BLaER1 treated with 17β-estradiol and CSF1 and Interleukin-3, amounts not matched to agents 10 nM and 100 nM (cell line): ENCODE results near the gene PLPP4.

ENCODE experiments used
- H3K27ac ChIP-seq, 11 experiments: shearing (Covaris generic); formaldehyde crosslinking; 2 replicates each; pipeline ENCODE4 v1.8.1; 2022
- H3K27me3 ChIP-seq, 11 experiments: shearing (Covaris generic); formaldehyde crosslinking; 2 replicates each; pipeline ENCODE4 v1.8.1; 2022
- H3K36me3 ChIP-seq, 11 experiments: shearing (Covaris generic); formaldehyde crosslinking; 2 replicates each; pipeline ENCODE4 v1.8.1; 2022
- H3K4me1 ChIP-seq, 10 experiments: shearing (Covaris generic); formaldehyde crosslinking; 2 replicates each; pipeline ENCODE4 v1.8.1; 2022
- H3K4me2 ChIP-seq, 11 experiments: shearing (Covaris generic); formaldehyde crosslinking; 2 replicates each; pipeline ENCODE4 v1.8.1; 2022
- H3K4me3 ChIP-seq, 10 experiments: shearing (Covaris generic); formaldehyde crosslinking; 2 replicates each; pipeline ENCODE4 v1.8.1; 2022
- H3K9ac ChIP-seq, 11 experiments: shearing (Covaris generic); formaldehyde crosslinking; 2 replicates each; pipeline ENCODE4 v1.8.1; 2022
- H3K9me3 ChIP-seq, 11 experiments: shearing (Covaris generic); formaldehyde crosslinking; replicated peaks in 1 of 11; 2 replicates each; pipeline ENCODE4 v1.8.1; 2022
- H4K20me1 ChIP-seq, 11 experiments: shearing (Covaris generic); formaldehyde crosslinking; 2 replicates each; pipeline ENCODE4 v1.8.1; 2022
- Cebpa-rat ChIP-seq, 11 experiments: shearing (Covaris generic); IDR thresholded peaks; 2 replicates each; pipeline ENCODE4 v1.8.1; 2022

PLPP4 gene

DNA sequence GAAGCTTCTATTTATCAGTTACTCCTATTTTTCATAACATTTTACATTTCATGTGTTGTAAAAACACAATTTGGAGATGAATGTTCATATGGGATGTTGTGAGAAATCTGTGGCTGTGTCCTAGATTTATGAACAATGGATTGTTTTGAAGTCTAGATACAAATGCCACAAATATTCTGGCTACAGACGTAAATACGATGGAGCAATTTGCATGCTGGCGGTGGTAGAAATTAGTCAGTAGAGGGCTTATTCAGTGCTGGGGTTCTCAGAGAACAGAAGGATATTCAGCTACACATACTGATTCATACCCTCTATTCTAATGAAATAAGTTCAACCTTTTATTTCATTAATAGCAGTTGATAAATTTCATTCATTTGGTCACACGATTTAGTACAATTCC, 48.8 kb downstream of the PLPP4 start:
- H4K20me1 ChIP-seq, result no peaks in the 10 kb centered on the region
- no peak for TF ChIP-seq Cebpa-rat (IDR thresholded peaks at IDR 0.05)
- no peak overlapping the region for H3K9ac ChIP-seq
- no peak overlapping the region for H3K4me3 ChIP-seq
- no peak overlapping the region for H3K27ac ChIP-seq
- no peaks in the 10 kb centered on the region for H3K27me3 ChIP-seq
- H3K4me1 ChIP-seq, result peaks cover 4 to 37% (median 17%) of the 10 kb centered on the region in 10 experiments; a peak in 15 of 20 replicates
- no peaks in the 10 kb centered on the region for H3K36me3 ChIP-seq
- no peak overlapping the region for H3K4me2 ChIP-seq
- H3K9me3 ChIP-seq, result peaks cover 0 to 15% (median 0%) of the 10 kb centered on the region in 11 experiments; a peak in 2 of 22 replicates

DNA sequence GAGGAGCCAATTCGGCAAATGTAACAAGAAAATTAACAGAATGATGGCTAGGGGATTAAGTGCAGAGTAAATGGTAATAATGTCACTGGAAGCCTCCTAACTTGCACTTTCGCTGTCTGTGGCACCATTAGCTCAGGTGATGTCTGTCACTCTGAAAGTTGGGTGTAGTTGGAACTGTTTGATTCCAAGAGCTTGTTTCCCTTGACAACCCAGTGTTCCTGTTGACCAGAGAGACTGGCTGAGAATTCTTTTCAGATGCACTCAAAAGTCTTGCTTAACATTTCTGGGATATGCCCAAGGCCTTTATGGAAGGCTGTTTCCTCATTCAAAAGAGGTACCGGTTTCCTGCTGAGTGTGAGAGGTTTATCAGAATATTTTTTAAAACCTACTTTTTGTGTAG, 49.6 kb downstream of the PLPP4 start:
- no peaks in the 10 kb centered on the region for H3K36me3 ChIP-seq
- H4K20me1 ChIP-seq, result no peaks in the 10 kb centered on the region
- no peak for TF ChIP-seq Cebpa-rat (IDR thresholded peaks at IDR 0.05)
- H3K4me3 ChIP-seq, result no peak overlapping the region
- no peak overlapping the region for H3K27ac ChIP-seq
- H3K4me2 ChIP-seq, result no peak overlapping the region; a peak in 1 of 22 replicates
- H3K4me1 ChIP-seq, result peaks cover 4 to 37% (median 17%) of the 10 kb centered on the region in 10 experiments; a peak in 15 of 20 replicates
- H3K27me3 ChIP-seq, result no peaks in the 10 kb centered on the region
- H3K9ac ChIP-seq, result no peak overlapping the region
- peaks cover 0 to 15% (median 0%) of the 10 kb centered on the region in 11 experiments; a peak in 2 of 22 replicates for H3K9me3 ChIP-seq

DNA sequence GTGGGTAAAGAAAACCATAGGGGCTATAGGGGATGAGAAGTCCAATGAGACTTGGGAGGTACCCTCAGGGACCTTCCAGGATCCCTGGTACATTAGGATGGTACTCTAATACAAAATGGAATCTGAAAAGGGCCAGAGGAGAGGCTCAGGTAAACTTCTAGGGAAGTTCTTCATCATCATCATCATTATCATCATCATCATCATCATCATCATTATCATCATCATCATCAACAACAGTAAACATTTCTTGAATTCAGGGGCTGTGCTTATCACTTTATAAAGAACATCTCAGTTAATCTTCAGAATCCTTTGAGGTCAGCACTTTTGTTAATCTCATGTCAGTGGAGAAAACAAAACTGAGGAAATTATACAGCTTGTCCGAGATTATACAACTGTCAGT, 50.1 kb downstream of the PLPP4 start:
- peaks cover 0 to 15% (median 0%) of the 10 kb centered on the region in 11 experiments; a peak in 2 of 22 replicates for H3K9me3 ChIP-seq
- H3K4me1 ChIP-seq, result peaks cover 4 to 37% (median 17%) of the 10 kb centered on the region in 10 experiments; a peak in 15 of 20 replicates
- H3K4me2 ChIP-seq, result peak overlapping the region in 1 of 11 experiments; percentile 72; a peak in 1 of 22 replicates
- no peak overlapping the region for H3K27ac ChIP-seq
- no peaks in the 10 kb centered on the region for H3K36me3 ChIP-seq
- TF ChIP-seq Cebpa-rat (IDR thresholded peaks at IDR 0.05), result no peak
- no peak overlapping the region for H3K9ac ChIP-seq
- H4K20me1 ChIP-seq, result no peaks in the 10 kb centered on the region
- no peaks in the 10 kb centered on the region for H3K27me3 ChIP-seq
- no peak overlapping the region for H3K4me3 ChIP-seq

DNA sequence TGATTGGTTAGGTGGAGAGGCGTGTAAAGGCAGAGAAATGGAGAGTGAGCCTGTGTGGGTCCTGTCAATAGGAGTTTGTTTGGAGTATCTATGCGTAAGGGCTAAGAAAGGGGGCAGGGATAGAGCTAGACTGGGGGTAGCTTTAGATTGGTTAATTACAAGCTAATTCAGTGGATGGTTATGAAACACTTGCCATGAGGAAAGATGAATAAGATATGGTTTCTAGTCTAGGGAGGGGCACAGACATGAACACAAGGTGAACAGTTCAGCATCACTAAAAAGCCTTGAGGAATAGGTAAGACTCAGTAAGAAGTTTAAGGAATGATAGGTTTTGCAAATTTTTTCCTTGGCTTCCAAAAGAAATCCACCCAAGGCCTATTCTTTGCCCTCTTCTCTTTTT, 50.6 kb downstream of the PLPP4 start:
- Histone ChIP-seq H3K27me3 (no peaks in the 10 kb centered on the region), H3K36me3 (no peaks in the 10 kb centered on the region), H3K4me1 (peaks cover 4 to 37% (median 17%) of the 10 kb centered on the region in 10 experiments; a peak in 15 of 20 replicates), H3K9ac (no peak overlapping the region), H3K27ac (no peak overlapping the region), H3K4me2 (peak overlapping the region in 2 of 11 experiments; percentile 54 to 72; a peak in 2 of 22 replicates), H3K4me3 (no peak overlapping the region), H4K20me1 (no peaks in the 10 kb centered on the region), H3K9me3 (peaks cover 0 to 14% (median 0%) of the 10 kb centered on the region in 11 experiments; a peak in 2 of 22 replicates)
- no peak for TF ChIP-seq Cebpa-rat (IDR thresholded peaks at IDR 0.05)

DNA sequence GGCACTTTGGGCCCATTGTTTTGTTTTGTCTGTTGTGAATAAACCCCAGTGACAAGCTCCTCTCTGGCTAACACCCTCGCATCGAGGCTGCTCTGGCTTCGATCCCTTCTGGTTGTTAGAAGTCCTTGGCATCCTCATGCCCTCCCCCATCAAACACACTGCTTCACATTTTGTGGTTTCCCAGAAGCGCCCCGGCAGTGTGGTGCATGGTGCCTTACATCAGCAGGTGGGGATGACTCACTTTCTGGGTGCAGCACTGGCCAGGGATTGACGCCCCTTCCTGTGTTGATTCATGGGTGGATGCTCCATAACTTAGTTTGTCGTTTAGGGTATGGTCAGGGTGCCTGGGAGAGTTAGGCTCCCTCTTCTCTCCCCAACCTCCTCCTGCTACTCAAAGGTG, 51.4 kb downstream of the PLPP4 start:
- H3K27ac ChIP-seq, result no peak overlapping the region
- peaks cover 4 to 35% (median 17%) of the 10 kb centered on the region in 10 experiments; a peak in 15 of 20 replicates for H3K4me1 ChIP-seq

DNA sequence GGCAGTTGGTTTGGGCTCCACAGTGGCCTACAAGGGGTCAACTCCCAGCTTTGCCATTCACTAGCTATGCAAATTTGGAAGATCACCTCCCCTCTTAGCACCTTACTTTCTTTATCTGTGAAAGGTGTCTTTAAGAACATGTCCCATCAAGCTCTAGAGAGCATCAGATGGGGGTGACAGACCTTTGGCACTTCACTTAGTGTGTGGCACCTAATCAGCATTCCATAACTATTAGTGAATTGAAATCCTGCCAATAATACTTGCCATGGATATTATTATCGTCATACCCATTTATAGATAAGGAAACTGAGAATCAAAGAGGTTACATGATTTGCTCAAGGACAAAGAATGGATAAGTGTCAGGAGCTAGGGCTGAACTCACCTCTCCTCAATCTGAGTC, 51.9 kb downstream of the PLPP4 start:
- Histone ChIP-seq H3K4me2 (peak overlapping the region in 3 of 11 experiments; percentile 64 to 73 (median 72); a peak in 7 of 22 replicates), H3K27ac (no peak overlapping the region), H3K4me3 (no peak overlapping the region), H3K27me3 (no peaks in the 10 kb centered on the region), H3K9ac (no peak overlapping the region), H3K4me1 (peaks cover 4 to 29% (median 14%) of the 10 kb centered on the region in 10 experiments; a peak in 15 of 20 replicates), H4K20me1 (no peaks in the 10 kb centered on the region), H3K9me3 (peaks cover 0 to 1% (median 0%) of the 10 kb centered on the region in 11 experiments; a peak in 1 of 22 replicates), H3K36me3 (no peaks in the 10 kb centered on the region)
- no peak for TF ChIP-seq Cebpa-rat (IDR thresholded peaks at IDR 0.05)

More for the DNA sequence above, 51.4 kb downstream of the PLPP4 start:
- peak overlapping the region in 5 of 11 experiments; percentile 54 to 73 (median 64); a peak in 10 of 22 replicates for H3K4me2 ChIP-seq
- no peaks in the 10 kb centered on the region for H3K27me3 ChIP-seq
- no peak overlapping the region for H3K4me3 ChIP-seq
- no peak overlapping the region for H3K9ac ChIP-seq
- peaks cover 0 to 7% (median 0%) of the 10 kb centered on the region in 11 experiments; a peak in 1 of 22 replicates for H3K9me3 ChIP-seq
- H4K20me1 ChIP-seq, result no peaks in the 10 kb centered on the region
- no peak for TF ChIP-seq Cebpa-rat (IDR thresholded peaks at IDR 0.05)
- H3K36me3 ChIP-seq, result no peaks in the 10 kb centered on the region

DNA sequence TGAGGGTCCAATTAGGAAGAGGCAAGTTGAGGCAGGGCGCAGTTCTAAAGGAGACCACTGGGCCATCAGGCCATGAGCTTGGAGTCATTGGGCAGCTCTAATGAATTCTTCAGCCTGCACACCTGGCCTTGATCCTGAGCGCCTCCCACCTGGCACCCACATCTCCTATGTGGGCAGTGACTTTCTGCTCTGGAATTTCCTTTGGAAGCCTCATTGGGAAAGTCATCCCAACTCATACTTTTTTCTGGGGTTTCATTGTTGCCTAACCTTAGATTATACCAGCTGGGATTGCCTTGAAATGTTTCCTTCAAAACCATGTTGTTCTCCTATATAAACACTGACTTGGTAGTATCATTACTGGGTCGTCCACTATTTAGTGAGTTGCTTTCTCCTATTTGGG, 54.1 kb downstream of the PLPP4 start:
- no peaks in the 10 kb centered on the region; a peak in 2 of 22 replicates for H4K20me1 ChIP-seq
- H3K27me3 ChIP-seq, result no peaks in the 10 kb centered on the region
- no peak overlapping the region for H3K27ac ChIP-seq
- H3K9me3 ChIP-seq, result no peaks in the 10 kb centered on the region
- no peak overlapping the region for H3K4me3 ChIP-seq
- TF ChIP-seq Cebpa-rat (IDR thresholded peaks at IDR 0.05), result no peak
- no peaks in the 10 kb centered on the region for H3K36me3 ChIP-seq
- no peak overlapping the region for H3K4me2 ChIP-seq
- peaks cover 0 to 16% (median 3%) of the 10 kb centered on the region in 10 experiments; a peak in 9 of 20 replicates for H3K4me1 ChIP-seq
- no peak overlapping the region for H3K9ac ChIP-seq

DNA sequence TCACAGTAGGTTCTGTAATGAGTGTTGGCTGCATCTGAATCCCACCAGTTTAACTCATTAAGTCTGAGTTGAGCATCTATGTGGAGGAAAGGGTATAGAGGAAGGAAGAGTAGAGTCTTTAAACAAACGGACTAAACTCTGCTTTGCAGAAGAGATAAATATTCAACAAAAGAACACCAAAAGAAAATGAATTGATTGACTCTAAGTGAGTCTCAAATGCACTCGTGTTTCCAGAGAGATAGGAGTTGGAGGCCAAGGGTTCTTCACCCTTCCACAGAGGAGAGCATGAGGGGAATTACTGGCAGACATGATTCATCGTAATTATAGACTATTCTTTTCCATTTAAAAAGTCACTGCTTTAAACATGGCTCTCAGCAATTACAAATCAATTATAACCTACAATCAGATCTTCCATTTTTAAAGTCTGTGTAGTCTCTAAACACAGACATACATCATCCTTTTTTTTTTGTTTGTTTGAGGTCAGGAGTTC, 56.3 kb downstream of the PLPP4 start:
- no peaks in the 10 kb centered on the region; a peak in 4 of 22 replicates for H4K20me1 ChIP-seq
- no peaks in the 10 kb centered on the region for H3K36me3 ChIP-seq
- no peak overlapping the region for H3K4me3 ChIP-seq
- no peaks in the 10 kb centered on the region for H3K9me3 ChIP-seq
- peaks cover 0 to 8% (median 1%) of the 10 kb centered on the region in 10 experiments; a peak in 9 of 20 replicates for H3K4me1 ChIP-seq
- H3K4me2 ChIP-seq, result no peak overlapping the region
- no peaks in the 10 kb centered on the region for H3K27me3 ChIP-seq
- H3K27ac ChIP-seq, result no peak overlapping the region
- TF ChIP-seq Cebpa-rat (IDR thresholded peaks at IDR 0.05), result no peak
- no peak overlapping the region for H3K9ac ChIP-seq

DNA sequence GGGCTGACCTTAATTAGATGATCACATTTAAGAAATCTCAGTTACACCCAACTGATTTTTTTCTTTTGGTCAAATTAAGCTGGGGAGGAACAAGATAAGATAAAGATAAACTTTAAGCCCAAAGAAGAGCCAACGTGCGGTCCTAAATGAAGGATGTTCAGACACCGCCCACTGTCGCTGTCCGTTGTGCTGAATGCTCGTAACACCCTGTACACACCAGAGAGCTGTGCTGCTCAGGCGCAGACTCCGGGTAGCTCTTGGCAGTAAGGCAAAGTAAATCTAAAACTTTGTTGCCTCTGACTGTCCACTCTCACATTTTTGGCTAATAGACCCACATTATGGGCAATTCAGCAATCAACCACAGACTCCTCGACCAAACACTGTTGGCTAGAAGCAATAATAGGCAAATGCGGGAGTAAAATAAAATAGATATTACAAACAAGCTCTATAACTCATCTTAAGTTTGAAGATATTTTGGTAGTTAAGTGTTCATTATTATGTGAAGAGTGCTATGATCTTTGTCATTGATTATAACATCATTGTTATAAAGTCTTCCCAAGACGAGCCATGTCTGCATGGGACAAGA, 57.1 kb downstream of the PLPP4 start:
- Histone ChIP-seq H3K4me3 (no peak overlapping the region), H3K4me1 (no peaks in the 10 kb centered on the region), H3K9ac (no peak overlapping the region), H3K9me3 (no peaks in the 10 kb centered on the region), H3K36me3 (no peaks in the 10 kb centered on the region), H4K20me1 (no peaks in the 10 kb centered on the region; a peak in 4 of 22 replicates), H3K27ac (no peak overlapping the region), H3K27me3 (no peaks in the 10 kb centered on the region), H3K4me2 (no peak overlapping the region)
- no peak for TF ChIP-seq Cebpa-rat (IDR thresholded peaks at IDR 0.05)
